HG03442 (cell line): Measurements from ENCODE around the gene PUS10.
"Not testable (repeated sequence)": the region's sequence is repeated elsewhere in the genome, so short reads cannot be mapped to it uniquely, and the experiment has no call there.

Source experiments
- ATAC-seq: cut with Tn5 transposase; IDR thresholded peaks from one replicate; pipeline ENCODE4 v1.9.1; 2021; ENCODE audit warnings: mild to moderate bottlenecking, moderate library complexity; ENCODE audit not compliant: unreplicated experiment

Gene PUS10

GRCh38 chr2:61014763-61015162 lies 3.3 kb downstream of the PUS10 start:
- no peak for ATAC-seq

GRCh38 chr2:61013382-61013781 lies 4.7 kb downstream of the PUS10 start:
- ATAC-seq, result no peak

- ATAC-seq, result peak; percentile 39
Observed at GRCh38 chr2:61012303-61012702, 5.8 kb downstream of the PUS10 start.

GRCh38 chr2:61011678-61012077 lies 6.4 kb downstream of the PUS10 start:
- ATAC-seq, result no peak

- ATAC-seq, result no peak
Observed at GRCh38 chr2:61009355-61009754, 8.7 kb downstream of the PUS10 start.

GRCh38 chr2:61006486-61007105 lies 11.5 kb downstream of the PUS10 start:
- no peak for ATAC-seq

GRCh38 chr2:61005736-61006135 lies 12.3 kb downstream of the PUS10 start:
- no peak for ATAC-seq

GRCh38 chr2:60998628-60999545 lies 19.2 kb downstream of the PUS10 start:
- no peak for ATAC-seq

GRCh38 chr2:60994131-60994530 lies 23.9 kb downstream of the PUS10 start:
- no peak for ATAC-seq

GRCh38 chr2:60992985-60993392 lies 25.1 kb downstream of the PUS10 start:
- ATAC-seq, result peak; percentile 98

- no peak for ATAC-seq
Observed at GRCh38 chr2:60991644-60992043, 26.4 kb downstream of the PUS10 start.

- ATAC-seq, result no peak
Observed at GRCh38 chr2:60989259-60989658, 28.8 kb downstream of the PUS10 start.

- ATAC-seq, result not testable (repeated sequence)
Observed at GRCh38 chr2:60987656-60988055, 30.4 kb downstream of the PUS10 start.

GRCh38 chr2:60987041-60987440 lies 31.0 kb downstream of the PUS10 start:
- no peak for ATAC-seq

- no peak for ATAC-seq
Observed at GRCh38 chr2:60984720-60985119, 33.3 kb downstream of the PUS10 start.

- not testable (repeated sequence) for ATAC-seq
Observed at GRCh38 chr2:60982066-60982465, 36.0 kb downstream of the PUS10 start.

- ATAC-seq, result peak; percentile 58
Observed at GRCh38 chr2:60980071-60980815, 37.8 kb downstream of the PUS10 start.

GRCh38 chr2:60979231-60979630 lies 38.8 kb downstream of the PUS10 start:
- ATAC-seq, result no peak

GRCh38 chr2:60977562-60977895 lies 40.5 kb downstream of the PUS10 start:
- no peak for ATAC-seq

- ATAC-seq, result peak; percentile 61
Observed at GRCh38 chr2:60976875-60977561, 41.0 kb downstream of the PUS10 start.

GRCh38 chr2:60976256-60976850 lies 41.7 kb downstream of the PUS10 start:
- ATAC-seq, result no peak
